ENCODE measurements around the gene ELF3.

The ELF3 gene

DNA sequence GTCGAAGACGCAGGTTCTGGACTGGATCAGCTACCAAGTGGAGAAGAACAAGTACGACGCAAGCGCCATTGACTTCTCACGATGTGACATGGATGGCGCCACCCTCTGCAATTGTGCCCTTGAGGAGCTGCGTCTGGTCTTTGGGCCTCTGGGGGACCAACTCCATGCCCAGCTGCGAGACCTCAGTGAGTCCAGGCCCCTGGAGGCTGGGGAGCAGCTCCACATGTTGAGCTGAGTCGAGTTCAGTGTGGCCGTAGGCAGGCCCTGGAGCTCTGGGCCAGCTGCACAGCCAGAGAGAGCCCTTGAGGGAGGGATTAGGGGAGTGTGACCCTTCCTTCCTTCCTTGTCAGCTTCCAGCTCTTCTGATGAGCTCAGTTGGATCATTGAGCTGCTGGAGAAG is 1.6 kb downstream of the ELF3 start:
- Histone ChIP-seq H3K36me3 (ENCODE audit: control insufficient read depth, insufficient read depth, low read length) (peaks cover 45% of the 10 kb centered on the region), H3K9me3 (ENCODE audit: control insufficient read depth, insufficient read depth, low read length) (no peaks in the 10 kb centered on the region), H3K27me3 (ENCODE audit: control insufficient read depth, insufficient read depth, low read length) (no peaks in the 10 kb centered on the region), H3K4me3 (ENCODE audit: low read depth, low read length) (peak overlapping the region; percentile 82), H3K4me1 (ENCODE audit: control insufficient read depth, insufficient read depth, low read length) (peaks cover 34% of the 10 kb centered on the region), H3K9ac (ENCODE audit: low read depth, low read length) (peak overlapping the region; percentile 20)

DNA sequence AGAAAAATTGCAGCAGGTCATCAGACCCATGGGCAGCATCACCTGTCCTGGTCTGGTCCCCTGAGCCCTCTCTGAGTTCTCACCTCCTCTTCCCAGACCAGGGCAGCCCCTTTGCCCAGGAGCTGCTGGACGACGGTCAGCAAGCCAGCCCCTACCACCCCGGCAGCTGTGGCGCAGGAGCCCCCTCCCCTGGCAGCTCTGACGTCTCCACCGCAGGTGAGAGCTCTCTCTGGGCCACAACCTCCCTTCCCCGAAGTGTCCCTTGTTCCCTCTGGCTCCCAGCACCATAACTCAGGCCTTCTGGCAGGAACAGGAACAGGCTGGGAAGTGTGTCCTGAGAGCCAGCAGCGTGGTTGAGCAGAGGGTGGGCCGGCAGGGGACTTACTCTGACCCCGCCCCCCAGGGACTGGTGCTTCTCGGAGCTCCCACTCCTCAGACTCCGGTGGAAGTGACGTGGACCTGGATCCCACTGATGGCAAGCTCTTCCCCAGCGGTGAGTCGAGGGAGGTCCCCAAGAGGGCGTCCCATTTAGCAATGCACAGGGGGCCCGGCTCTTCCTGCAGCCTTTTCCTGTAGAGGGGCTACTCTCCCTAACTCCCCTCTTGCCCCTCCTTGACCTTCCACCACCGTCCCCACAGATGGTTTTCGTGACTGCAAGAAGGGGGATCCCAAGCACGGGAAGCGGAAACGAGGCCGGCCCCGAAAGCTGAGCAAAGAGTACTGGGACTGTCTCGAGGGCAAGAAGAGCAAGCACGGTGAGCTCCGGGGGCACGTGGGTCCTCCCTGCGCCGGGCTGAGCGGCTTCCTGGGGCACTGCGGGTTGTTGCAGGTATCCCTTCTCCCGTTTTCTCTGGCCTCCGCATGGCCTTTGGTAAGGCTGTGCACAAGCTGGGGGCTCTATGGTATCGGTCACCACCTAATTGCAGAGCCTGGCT is 2.4 kb downstream of the ELF3 start:
- H3K36me3 ChIP-seq (ENCODE audit: control insufficient read depth, insufficient read depth, low read length) = peaks cover 45% of the 10 kb centered on the region
- peak overlapping the region; percentile 82 for H3K4me3 ChIP-seq (ENCODE audit: low read depth, low read length)
- H3K9me3 ChIP-seq (ENCODE audit: control insufficient read depth, insufficient read depth, low read length) = no peaks in the 10 kb centered on the region
- no peaks in the 10 kb centered on the region for H3K27me3 ChIP-seq (ENCODE audit: control insufficient read depth, insufficient read depth, low read length)
- H3K9ac ChIP-seq (ENCODE audit: low read depth, low read length) = no peak overlapping the region
- peaks cover 30% of the 10 kb centered on the region for H3K4me1 ChIP-seq (ENCODE audit: control insufficient read depth, insufficient read depth, low read length)

DNA sequence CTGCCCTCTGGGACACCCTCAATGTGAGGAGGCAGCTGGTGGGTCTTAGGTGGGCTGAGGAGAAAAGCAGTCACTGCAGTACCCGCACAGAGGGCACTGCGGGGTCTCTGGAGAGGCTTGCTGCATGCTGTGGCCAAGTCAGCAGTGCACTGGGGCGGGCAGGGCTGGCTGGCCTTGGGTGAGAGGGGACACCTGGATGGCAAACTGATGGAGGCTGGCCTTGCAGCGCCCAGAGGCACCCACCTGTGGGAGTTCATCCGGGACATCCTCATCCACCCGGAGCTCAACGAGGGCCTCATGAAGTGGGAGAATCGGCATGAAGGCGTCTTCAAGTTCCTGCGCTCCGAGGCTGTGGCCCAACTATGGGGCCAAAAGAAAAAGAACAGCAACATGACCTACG is 3.2 kb downstream of the ELF3 start:
- Histone ChIP-seq H3K27me3 (ENCODE audit: control insufficient read depth, insufficient read depth, low read length) (no peaks in the 10 kb centered on the region), H3K36me3 (ENCODE audit: control insufficient read depth, insufficient read depth, low read length) (peaks cover 45% of the 10 kb centered on the region), H3K9ac (ENCODE audit: low read depth, low read length) (no peak overlapping the region), H3K4me3 (ENCODE audit: low read depth, low read length) (no peak overlapping the region), H3K4me1 (ENCODE audit: control insufficient read depth, insufficient read depth, low read length) (peaks cover 34% of the 10 kb centered on the region), H3K9me3 (ENCODE audit: control insufficient read depth, insufficient read depth, low read length) (no peaks in the 10 kb centered on the region)

DNA sequence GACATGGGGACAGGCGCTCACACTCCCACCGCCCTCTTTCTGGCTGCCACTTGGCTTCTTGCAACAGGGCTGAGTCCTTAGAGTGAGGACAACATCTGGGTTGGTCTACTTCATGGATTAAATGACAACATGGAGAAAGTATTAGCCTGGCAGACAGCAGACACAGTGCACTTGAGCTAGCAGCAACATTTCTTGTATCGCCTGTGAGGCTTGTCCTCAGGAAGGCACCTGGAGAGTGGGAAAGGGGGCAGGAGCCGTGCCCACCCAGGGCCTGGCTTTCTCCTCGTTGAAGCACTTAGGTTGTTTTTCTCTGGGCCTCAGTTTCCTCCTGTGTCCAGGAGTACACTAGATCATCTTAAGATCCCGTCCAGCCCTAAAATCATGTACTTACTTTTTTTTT is 3.7 kb downstream of the ELF3 start:
- Histone ChIP-seq H3K9me3 (ENCODE audit: control insufficient read depth, insufficient read depth, low read length) (no peaks in the 10 kb centered on the region), H3K36me3 (ENCODE audit: control insufficient read depth, insufficient read depth, low read length) (peaks cover 45% of the 10 kb centered on the region), H3K4me1 (ENCODE audit: control insufficient read depth, insufficient read depth, low read length) (peaks cover 37% of the 10 kb centered on the region), H3K27me3 (ENCODE audit: control insufficient read depth, insufficient read depth, low read length) (no peaks in the 10 kb centered on the region), H3K9ac (ENCODE audit: low read depth, low read length) (no peak overlapping the region), H3K4me3 (ENCODE audit: low read depth, low read length) (no peak overlapping the region)

DNA sequence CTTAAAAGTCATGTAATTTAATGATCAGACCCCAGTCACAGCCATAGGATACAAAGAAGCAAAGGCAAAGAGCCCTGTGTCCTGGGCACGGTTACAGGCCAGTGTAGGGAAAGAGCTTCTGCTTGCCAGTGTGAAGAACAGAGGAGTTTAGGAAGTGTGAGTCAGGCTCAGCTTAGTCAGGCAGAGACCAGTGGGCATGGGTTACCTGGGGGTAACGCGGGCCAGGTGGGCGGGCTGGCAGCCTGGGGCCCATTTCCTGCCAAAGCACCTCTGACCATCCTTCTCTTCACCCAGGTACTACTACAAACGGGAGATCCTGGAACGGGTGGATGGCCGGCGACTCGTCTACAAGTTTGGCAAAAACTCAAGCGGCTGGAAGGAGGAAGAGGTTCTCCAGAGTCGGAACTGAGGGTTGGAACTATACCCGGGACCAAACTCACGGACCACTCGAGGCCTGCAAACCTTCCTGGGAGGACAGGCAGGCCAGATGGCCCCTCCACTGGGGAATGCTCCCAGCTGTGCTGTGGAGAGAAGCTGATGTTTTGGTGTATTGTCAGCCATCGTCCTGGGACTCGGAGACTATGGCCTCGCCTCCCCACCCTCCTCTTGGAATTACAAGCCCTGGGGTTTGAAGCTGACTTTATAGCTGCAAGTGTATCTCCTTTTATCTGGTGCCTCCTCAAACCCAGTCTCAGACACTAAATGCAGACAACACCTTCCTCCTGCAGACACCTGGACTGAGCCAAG is 4.7 kb downstream of the ELF3 start:
- Histone ChIP-seq H3K9me3 (ENCODE audit: control insufficient read depth, insufficient read depth, low read length) (no peaks in the 10 kb centered on the region), H3K27me3 (ENCODE audit: control insufficient read depth, insufficient read depth, low read length) (no peaks in the 10 kb centered on the region), H3K36me3 (ENCODE audit: control insufficient read depth, insufficient read depth, low read length) (peaks cover 45% of the 10 kb centered on the region), H3K4me1 (ENCODE audit: control insufficient read depth, insufficient read depth, low read length) (peaks cover 30% of the 10 kb centered on the region), H3K4me3 (ENCODE audit: low read depth, low read length) (no peak overlapping the region), H3K9ac (ENCODE audit: low read depth, low read length) (no peak overlapping the region)

DNA sequence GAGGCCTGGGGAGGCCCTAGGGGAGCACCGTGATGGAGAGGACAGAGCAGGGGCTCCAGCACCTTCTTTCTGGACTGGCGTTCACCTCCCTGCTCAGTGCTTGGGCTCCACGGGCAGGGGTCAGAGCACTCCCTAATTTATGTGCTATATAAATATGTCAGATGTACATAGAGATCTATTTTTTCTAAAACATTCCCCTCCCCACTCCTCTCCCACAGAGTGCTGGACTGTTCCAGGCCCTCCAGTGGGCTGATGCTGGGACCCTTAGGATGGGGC is 5.2 kb downstream of the ELF3 start:
- Histone ChIP-seq H3K27me3 (ENCODE audit: control insufficient read depth, insufficient read depth, low read length) (no peaks in the 10 kb centered on the region), H3K4me3 (ENCODE audit: low read depth, low read length) (no peak overlapping the region), H3K9me3 (ENCODE audit: control insufficient read depth, insufficient read depth, low read length) (no peaks in the 10 kb centered on the region), H3K36me3 (ENCODE audit: control insufficient read depth, insufficient read depth, low read length) (peaks cover 45% of the 10 kb centered on the region), H3K4me1 (ENCODE audit: control insufficient read depth, insufficient read depth, low read length) (peaks cover 30% of the 10 kb centered on the region), H3K9ac (ENCODE audit: low read depth, low read length) (no peak overlapping the region)

DNA sequence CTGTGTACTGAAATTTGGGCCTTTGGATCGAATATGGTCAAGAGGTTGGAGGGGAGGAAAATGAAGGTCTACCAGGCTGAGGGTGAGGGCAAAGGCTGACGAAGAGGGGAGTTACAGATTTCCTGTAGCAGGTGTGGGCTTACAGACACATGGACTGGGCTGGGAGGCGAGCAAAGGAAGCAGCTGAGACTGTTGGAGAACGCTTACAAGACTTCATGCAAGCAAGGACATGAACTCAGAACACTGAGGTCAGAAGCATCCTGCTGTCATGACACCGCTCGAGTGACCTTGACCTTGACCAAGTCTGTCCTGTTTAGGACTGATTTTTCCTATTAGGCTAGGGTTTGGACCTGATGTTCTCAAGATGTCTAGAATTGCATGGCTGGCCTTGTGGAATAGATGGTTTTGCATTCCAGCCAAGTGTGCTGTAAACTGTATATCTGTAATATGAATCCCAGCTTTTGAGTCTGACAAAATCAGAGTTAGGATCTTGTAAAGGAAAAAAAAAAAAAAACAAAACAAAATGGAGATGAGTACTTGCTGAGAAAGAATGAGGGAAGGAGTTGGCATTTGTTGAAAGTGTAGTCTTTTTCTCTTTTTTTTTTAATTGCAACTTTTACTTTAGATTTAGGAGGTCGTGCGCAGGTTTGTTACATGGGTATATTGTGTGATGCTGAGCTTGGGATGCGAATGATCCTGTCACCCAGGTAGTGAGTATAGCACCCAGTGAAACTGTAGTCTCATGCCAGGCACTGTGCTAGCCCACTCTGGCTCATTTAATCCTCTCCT is 5.8 kb downstream of the ELF3 start:
- Histone ChIP-seq H3K4me3 (ENCODE audit: low read depth, low read length) (no peak overlapping the region), H3K9me3 (ENCODE audit: control insufficient read depth, insufficient read depth, low read length) (no peaks in the 10 kb centered on the region), H3K9ac (ENCODE audit: low read depth, low read length) (no peak overlapping the region), H3K27me3 (ENCODE audit: control insufficient read depth, insufficient read depth, low read length) (no peaks in the 10 kb centered on the region), H3K4me1 (ENCODE audit: control insufficient read depth, insufficient read depth, low read length) (peaks cover 30% of the 10 kb centered on the region), H3K36me3 (ENCODE audit: control insufficient read depth, insufficient read depth, low read length) (peaks cover 45% of the 10 kb centered on the region)

DNA sequence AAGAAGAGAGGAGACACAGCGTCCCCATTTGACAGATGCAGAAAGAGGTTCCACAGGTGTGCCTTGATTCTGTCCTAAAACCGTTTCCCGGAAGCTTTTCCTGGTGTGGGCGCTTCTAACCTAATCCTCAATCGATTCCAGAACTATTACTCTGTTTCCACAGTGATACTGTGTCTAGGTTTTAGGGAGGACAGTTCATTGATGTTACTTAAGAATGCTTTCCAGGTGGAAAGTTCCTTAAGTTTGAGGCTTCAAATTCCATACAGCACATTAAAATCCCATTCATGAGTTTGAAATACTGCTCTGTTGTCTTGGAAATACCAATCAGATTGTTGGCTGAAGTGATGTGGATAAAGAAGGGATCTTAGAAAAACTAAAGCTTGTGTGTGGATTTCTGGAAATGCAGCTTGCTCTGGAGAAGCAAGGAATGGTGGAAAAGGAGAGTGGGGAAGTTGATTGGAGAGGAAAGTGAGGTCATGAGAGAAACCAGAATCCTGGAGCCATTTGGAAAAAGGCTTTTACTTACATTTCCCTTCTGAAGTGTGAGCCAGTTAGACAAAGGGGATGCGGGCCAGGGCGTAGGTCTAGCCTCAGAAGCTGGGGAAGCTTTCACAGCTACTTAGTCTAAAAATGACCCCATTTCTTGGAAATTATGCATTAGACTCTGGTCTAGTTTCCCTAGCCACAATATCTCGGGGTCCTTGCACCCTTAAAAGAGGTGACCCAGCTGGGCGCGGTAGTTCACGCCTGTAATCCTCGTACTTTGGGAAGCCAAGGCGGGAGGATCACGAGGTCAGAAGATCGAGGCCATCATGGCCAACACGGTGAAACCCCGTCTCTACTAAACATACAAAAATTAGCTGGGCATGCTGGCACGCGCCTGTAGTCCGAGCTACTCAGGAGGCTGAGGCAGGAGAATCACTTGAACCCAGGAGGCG is 6.7 kb downstream of the ELF3 start:
- Histone ChIP-seq H3K4me1 (ENCODE audit: control insufficient read depth, insufficient read depth, low read length) (peaks cover 26% of the 10 kb centered on the region), H3K36me3 (ENCODE audit: control insufficient read depth, insufficient read depth, low read length) (peaks cover 41% of the 10 kb centered on the region), H3K27me3 (ENCODE audit: control insufficient read depth, insufficient read depth, low read length) (no peaks in the 10 kb centered on the region), H3K4me3 (ENCODE audit: low read depth, low read length) (no peak overlapping the region), H3K9ac (ENCODE audit: low read depth, low read length) (no peak overlapping the region), H3K9me3 (ENCODE audit: control insufficient read depth, insufficient read depth, low read length) (no peaks in the 10 kb centered on the region)

DNA sequence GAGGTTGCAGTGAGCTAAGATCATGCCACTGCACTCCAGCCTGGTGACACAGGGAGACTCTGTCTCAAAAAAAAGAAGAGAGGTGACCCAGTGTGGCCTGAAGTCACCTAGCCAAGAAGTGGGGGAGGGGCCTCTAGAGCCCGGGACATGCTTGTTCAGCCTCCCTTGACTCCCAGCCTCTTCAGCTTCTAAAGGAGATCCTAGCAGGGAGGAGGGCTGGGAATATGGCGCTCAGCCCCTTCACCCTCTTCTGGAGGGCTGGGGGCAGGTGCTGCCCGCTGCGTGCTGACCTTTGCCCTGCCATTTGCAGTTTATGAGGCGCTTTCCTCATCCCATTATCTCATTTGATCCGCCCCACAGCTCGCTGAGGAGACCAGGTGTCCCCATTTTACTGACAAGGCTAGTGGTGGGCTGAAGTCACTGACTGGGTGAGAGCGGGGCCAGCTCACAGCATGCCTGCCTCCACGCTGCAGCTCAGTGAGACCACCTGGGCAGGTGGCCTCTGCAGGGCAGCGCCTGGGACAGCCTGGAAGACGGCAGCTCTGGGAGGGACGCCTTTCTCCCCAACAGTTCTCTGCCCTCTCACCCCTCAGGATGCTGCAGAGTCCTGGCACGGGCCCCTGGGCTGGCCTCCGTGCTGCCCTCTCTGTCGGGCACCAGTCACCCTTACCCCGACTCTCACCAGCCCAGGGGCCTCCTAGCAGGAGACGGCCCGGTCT is 7.5 kb downstream of the ELF3 start:
- H3K9me3 ChIP-seq (ENCODE audit: control insufficient read depth, insufficient read depth, low read length) = no peaks in the 10 kb centered on the region
- H3K27me3 ChIP-seq (ENCODE audit: control insufficient read depth, insufficient read depth, low read length) = no peaks in the 10 kb centered on the region
- peaks cover 33% of the 10 kb centered on the region for H3K36me3 ChIP-seq (ENCODE audit: control insufficient read depth, insufficient read depth, low read length)
- no peak overlapping the region for H3K4me3 ChIP-seq (ENCODE audit: low read depth, low read length)
- H3K9ac ChIP-seq (ENCODE audit: low read depth, low read length) = peak overlapping the region; percentile 42
- peaks cover 23% of the 10 kb centered on the region for H3K4me1 ChIP-seq (ENCODE audit: control insufficient read depth, insufficient read depth, low read length)

DNA sequence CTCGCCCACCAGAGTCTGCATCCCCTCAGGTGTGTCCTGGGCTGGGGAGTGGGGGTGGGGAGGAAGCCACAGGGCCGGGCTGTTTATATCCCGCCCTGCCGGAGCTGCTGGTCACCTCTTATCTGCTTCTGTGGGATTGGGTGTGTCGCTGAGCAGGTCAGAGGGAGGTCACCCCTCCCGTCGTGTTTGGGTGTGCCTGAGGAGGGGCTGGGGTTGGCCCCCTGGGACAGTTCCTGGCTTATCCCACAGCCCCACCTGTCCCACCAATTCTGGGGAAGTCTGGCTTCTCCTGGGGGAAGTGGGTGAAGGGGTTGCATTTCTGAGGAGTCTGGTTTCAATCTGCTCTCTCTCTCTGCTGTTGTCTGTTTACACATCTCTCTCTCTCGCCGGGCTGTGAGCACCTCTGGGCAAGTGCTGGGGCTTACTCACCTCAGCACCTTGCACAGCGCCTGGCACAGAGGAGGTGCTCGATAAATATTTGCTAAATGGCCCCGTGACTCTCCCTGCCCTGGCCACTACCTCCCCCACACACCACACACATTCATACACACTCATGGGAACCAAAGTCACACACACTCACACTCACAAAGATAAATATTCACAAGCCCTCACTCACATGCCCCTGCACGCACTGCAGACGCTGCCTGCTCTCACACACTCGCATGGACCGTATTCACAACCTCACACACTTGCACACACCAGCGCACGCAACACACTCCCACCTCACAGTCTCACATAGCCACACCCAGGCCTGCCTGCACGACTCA is 8.3 kb downstream of the ELF3 start:
- H3K4me1 ChIP-seq (ENCODE audit: control insufficient read depth, insufficient read depth, low read length) = peaks cover 25% of the 10 kb centered on the region
- no peaks in the 10 kb centered on the region for H3K9me3 ChIP-seq (ENCODE audit: control insufficient read depth, insufficient read depth, low read length)
- H3K9ac ChIP-seq (ENCODE audit: low read depth, low read length) = peak overlapping the region; percentile 42
- H3K4me3 ChIP-seq (ENCODE audit: low read depth, low read length) = no peak overlapping the region
- H3K36me3 ChIP-seq (ENCODE audit: control insufficient read depth, insufficient read depth, low read length) = peaks cover 26% of the 10 kb centered on the region
- H3K27me3 ChIP-seq (ENCODE audit: control insufficient read depth, insufficient read depth, low read length) = no peaks in the 10 kb centered on the region

Measured in iPS-15b (cell line).